NCI-H1930 (cell line): ENCODE data around the gene LENG8.

Experiments used
- DNase-seq, 2 experiments: peaks; one replicate each; lab custom pipeline; 2025; lab: John Stamatoyannopoulos, UW

The LENG8 gene

GRCh38 chr19:54422136-54422535 lies 26.9 kb upstream of the LENG8 start:
- no peak for DNase-seq

GRCh38 chr19:54424201-54424600 lies 24.8 kb upstream of the LENG8 start:
- no peak for DNase-seq

- DNase-seq = no peak
These were observed 24.2 kb upstream of the LENG8 start for GRCh38 chr19:54424660-54425381.

GRCh38 chr19:54425382-54425723 lies 23.6 kb upstream of the LENG8 start:
- DNase-seq = no peak

GRCh38 chr19:54426291-54426931 lies 22.6 kb upstream of the LENG8 start:
- no peak for DNase-seq

- DNase-seq = no peak
These were observed 21.4 kb upstream of the LENG8 start for GRCh38 chr19:54427586-54427985.

- no peak for DNase-seq
These were observed 20.4 kb upstream of the LENG8 start for GRCh38 chr19:54428323-54429175.

GRCh38 chr19:54429176-54429495 lies 19.9 kb upstream of the LENG8 start:
- DNase-seq = no peak

GRCh38 chr19:54429545-54430227 lies 19.3 kb upstream of the LENG8 start:
- no peak for DNase-seq

GRCh38 chr19:54430306-54431254 lies 18.4 kb upstream of the LENG8 start:
- no peak for DNase-seq

- DNase-seq = no peak
These were observed 17.7 kb upstream of the LENG8 start for GRCh38 chr19:54431255-54431838.

- no peak for DNase-seq
These were observed 16.8 kb upstream of the LENG8 start for GRCh38 chr19:54432144-54432738.

- DNase-seq = no peak
These were observed 15.3 kb upstream of the LENG8 start for GRCh38 chr19:54433697-54434096.

- DNase-seq = no peak
These were observed 14.7 kb upstream of the LENG8 start for GRCh38 chr19:54434112-54434872.

- no peak for DNase-seq
These were observed 14.2 kb upstream of the LENG8 start for GRCh38 chr19:54434873-54435214.

- no peak for DNase-seq
These were observed 13.4 kb upstream of the LENG8 start for GRCh38 chr19:54435551-54436016.

- DNase-seq = no peak
These were observed 12.9 kb upstream of the LENG8 start for GRCh38 chr19:54436031-54436523.

- DNase-seq = no peak
These were observed 12.3 kb upstream of the LENG8 start for GRCh38 chr19:54436628-54437252.

- no peak for DNase-seq
These were observed 9.7 kb upstream of the LENG8 start for GRCh38 chr19:54439174-54439851.
